ENCODE data around the gene UBR4. TPM values are rescaled to one million over a fixed set of nuclear protein-coding genes. Genes with fewer than 3 reads are reported as not detected.

Gene UBR4
- polyA plus RNA-seq, 1 donor from 2014 or later: 49.7 TPM

- TF ChIP-seq MXI1 (conservative IDR thresholded peaks at IDR 0.05; ENCODE audit: poor library complexity, severe bottlenecking) (no peak), SMC3 (conservative IDR thresholded peaks at IDR 0.05; ENCODE audit: poor library complexity) (no peak), RAD21 (conservative IDR thresholded peaks at IDR 0.05) (no peak), POLR2AphosphoS5 (IDR thresholded peaks at IDR 0.05) (no peak), EP300 (conservative IDR thresholded peaks at IDR 0.05; ENCODE audit: poor library complexity, severe bottlenecking) (no peak), CTCF (IDR thresholded peaks at IDR 0.05; ENCODE audit: poor library complexity, severe bottlenecking) (no peak), EZH2 (IDR thresholded peaks at IDR 0.05; ENCODE audit: borderline replicate concordance, insufficient read depth, low read length, poor library complexity, severe bottlenecking) (no peak), REST (IDR thresholded peaks at IDR 0.05; ENCODE audit: borderline replicate concordance) (no peak), TAF1 (IDR thresholded peaks at IDR 0.05; ENCODE audit: low read depth) (no peak)
- H3F3A ChIP-seq (ENCODE audit: insufficient read depth, low read length, poor library complexity, severe bottlenecking): no peaks in the 10 kb centered on the region
- H3K27me3 ChIP-seq (ENCODE audit: insufficient read depth, low read depth, low read length): no peaks in the 10 kb centered on the region
- H3K79me2 ChIP-seq (replicated peaks; ENCODE audit: insufficient read depth, low read length): no peaks in the 10 kb centered on the region
- no peaks in the 10 kb centered on the region for H3K9me3 ChIP-seq (ENCODE audit: low read length)
- no peaks in the 10 kb centered on the region for H4K20me1 ChIP-seq (ENCODE audit: insufficient read depth)
- no peak overlapping the region for H3K4me2 ChIP-seq (ENCODE audit: low read length)
- H3K9me2 ChIP-seq (ENCODE audit: insufficient read depth, low read length): no peaks in the 10 kb centered on the region
- H2AFZ ChIP-seq (ENCODE audit: low read depth, low read length): no peak overlapping the region
- H3K27ac ChIP-seq (ENCODE audit: low read length): no peak overlapping the region
- no peaks in the 10 kb centered on the region for H3K36me3 ChIP-seq (ENCODE audit: insufficient read depth, low read length)
- H3K9ac ChIP-seq (ENCODE audit: low read length): no peak overlapping the region
- no peak overlapping the region for H3K4me3 ChIP-seq (ENCODE audit: low read length)
Observed at GRCh38 chr1:19070891-19071621, 139.0 kb downstream of the UBR4 start.

- H3K9me2 ChIP-seq (ENCODE audit: insufficient read depth, low read length): no peaks in the 10 kb centered on the region
- H3K79me2 ChIP-seq (replicated peaks; ENCODE audit: insufficient read depth, low read length): no peaks in the 10 kb centered on the region
- H2AFZ ChIP-seq (ENCODE audit: low read depth, low read length): no peak overlapping the region
- no peaks in the 10 kb centered on the region for H3F3A ChIP-seq (ENCODE audit: insufficient read depth, low read length, poor library complexity, severe bottlenecking)
- H3K9ac ChIP-seq (ENCODE audit: low read length): no peak overlapping the region
- no peak overlapping the region for H3K4me2 ChIP-seq (ENCODE audit: low read length)
- no peak overlapping the region for H3K4me3 ChIP-seq (ENCODE audit: low read length)
- TF ChIP-seq RAD21 (conservative IDR thresholded peaks at IDR 0.05): no peak
- no peak for TF ChIP-seq EZH2 (IDR thresholded peaks at IDR 0.05; ENCODE audit: borderline replicate concordance, insufficient read depth, low read length, poor library complexity, severe bottlenecking)
- no peak for TF ChIP-seq TAF1 (IDR thresholded peaks at IDR 0.05; ENCODE audit: low read depth)
- no peaks in the 10 kb centered on the region for H4K20me1 ChIP-seq (ENCODE audit: insufficient read depth)
- no peaks in the 10 kb centered on the region for H3K9me3 ChIP-seq (ENCODE audit: low read length)
- H3K36me3 ChIP-seq (ENCODE audit: insufficient read depth, low read length): no peaks in the 10 kb centered on the region
- H3K27me3 ChIP-seq (ENCODE audit: insufficient read depth, low read depth, low read length): no peaks in the 10 kb centered on the region
- no peak overlapping the region for H3K27ac ChIP-seq (ENCODE audit: low read length)
Observed at GRCh38 chr1:19070197-19070651, 139.8 kb downstream of the UBR4 start.
